ENCODE results near the gene CNGB1.

DNA sequence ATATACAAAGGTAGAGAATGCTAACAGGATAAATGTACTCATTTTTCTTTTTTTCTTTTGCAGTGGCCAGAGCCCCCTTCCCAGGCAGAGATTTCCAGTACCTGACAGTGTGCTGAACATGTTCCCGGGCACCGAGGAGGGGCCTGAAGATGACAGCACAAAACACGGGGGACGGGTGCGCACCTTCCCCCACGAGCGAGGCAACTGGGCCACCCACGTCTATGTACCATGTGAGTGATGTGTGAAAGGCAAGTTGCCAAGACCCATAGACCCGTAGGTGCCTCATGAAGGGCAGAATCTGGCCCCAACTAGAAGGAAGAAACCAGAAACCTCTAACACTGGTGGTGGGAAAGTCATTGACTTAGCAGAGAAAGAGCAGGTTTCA, 31.5 kb upstream of the CNGB1 start:
- no peak for TF ChIP-seq POLR2A (IDR thresholded peaks at IDR 0.05)
- TF ChIP-seq, protein P1, sequence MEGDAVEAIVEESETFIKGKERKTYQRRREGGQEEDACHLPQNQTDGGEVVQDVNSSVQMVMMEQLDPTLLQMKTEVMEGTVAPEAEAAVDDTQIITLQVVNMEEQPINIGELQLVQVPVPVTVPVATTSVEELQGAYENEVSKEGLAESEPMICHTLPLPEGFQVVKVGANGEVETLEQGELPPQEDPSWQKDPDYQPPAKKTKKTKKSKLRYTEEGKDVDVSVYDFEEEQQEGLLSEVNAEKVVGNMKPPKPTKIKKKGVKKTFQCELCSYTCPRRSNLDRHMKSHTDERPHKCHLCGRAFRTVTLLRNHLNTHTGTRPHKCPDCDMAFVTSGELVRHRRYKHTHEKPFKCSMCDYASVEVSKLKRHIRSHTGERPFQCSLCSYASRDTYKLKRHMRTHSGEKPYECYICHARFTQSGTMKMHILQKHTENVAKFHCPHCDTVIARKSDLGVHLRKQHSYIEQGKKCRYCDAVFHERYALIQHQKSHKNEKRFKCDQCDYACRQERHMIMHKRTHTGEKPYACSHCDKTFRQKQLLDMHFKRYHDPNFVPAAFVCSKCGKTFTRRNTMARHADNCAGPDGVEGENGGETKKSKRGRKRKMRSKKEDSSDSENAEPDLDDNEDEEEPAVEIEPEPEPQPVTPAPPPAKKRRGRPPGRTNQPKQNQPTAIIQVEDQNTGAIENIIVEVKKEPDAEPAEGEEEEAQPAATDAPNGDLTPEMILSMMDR (IDR thresholded peaks at IDR 0.05) = no peak

Data from ovary (tissue), 3 donors.